NOMO-1 (cell line): ENCODE data around the gene C3.

Experiments
- DNase-seq, 2 experiments: peaks; one replicate each; lab custom pipeline; 2025; ENCODE audit not compliant: unreplicated experiment in 2 of 2; lab: John Stamatoyannopoulos, UW

The C3 gene

GRCh38 chr19:6632002-6632621 is 88.3 kb downstream of the C3 start:
- peak; percentile 60 to 85 for DNase-seq
